Right lobe of liver (tissue), 6 donors: Measurements from ENCODE around the gene NDUFAF3. TPM values are rescaled to one million over a fixed set of nuclear protein-coding genes. Genes with fewer than 3 reads are reported as not detected.
A peak's percentile ranks its signal among the peaks of the same experiment; 100 is the strongest.

ENCODE experiments used
- ATAC-seq, 4 donors: fragments of 200-7000 bp; cut with Tn5 transposase; one replicate each; pipeline ENCODE4 v1.9.1; 2020; ENCODE audit warnings: mild to moderate bottlenecking in 4 of 4, moderate library complexity in 4 of 4
- DNase-seq, 3 donors: peaks; one replicate each; pipeline ENCODE4 v3.0.0-alpha.2; 2020
- H3K27ac ChIP-seq, 3 donors: fragments of 200-600 bp; one replicate each; pipeline ENCODE4 v1.8.0; 2022
- H3K27me3 ChIP-seq, 2 donors: fragments of 200-600 bp; one replicate each; pipeline ENCODE4 v1.8.0; 2022
- H3K36me3 ChIP-seq, 4 donors: fragments of 200-600 bp; sonication (generic) in 1 of 4; one replicate each; pipeline versions ENCODE4 v1.5.1 to v1.8.0; 2017 to 2022; ENCODE audit warnings: control low read depth in 1 of 4
- H3K4me1 ChIP-seq, 4 donors: fragments of 200-600 bp; sonication (generic) in 1 of 4; one replicate each; pipeline versions ENCODE4 v1.5.1 to v1.8.0; 2017 to 2022; ENCODE audit warnings: control low read depth in 1 of 4
- H3K4me3 ChIP-seq, 3 donors: fragments of 200-600 bp; one replicate each; pipeline ENCODE4 v1.8.0; 2022
- H3K9me3 ChIP-seq, 4 donors: fragments of 200-600 bp; sonication (generic) in 1 of 4; one replicate each; pipeline versions ENCODE4 v1.5.1 to v1.8.0; 2017 to 2022; ENCODE audit warnings: control low read depth in 1 of 4
- CTCF ChIP-seq, 4 donors: fragments of 200-600 bp in 3 of 4; fragments of 450-650 bp in 1 of 4; IDR thresholded peaks; one replicate each; pipeline versions ENCODE4 v1.5.1 to v1.8.0; 2016 to 2022; ENCODE audit warnings: antibody characterized with exemption in 4 of 4, mild to moderate bottlenecking in 2 of 4
- POLR2A ChIP-seq: fragments of 450-650 bp; IDR thresholded peaks from one replicate; pipeline ENCODE4 v1.6.1; 2017; ENCODE audit warnings: antibody characterized with exemption, mild to moderate bottlenecking
- WGBS: methylation state at CpG from one replicate; pipeline ENCODE4 v1.1.6; 2018; ENCODE audit warnings: low coverage, low lambda C conversion rate; ENCODE audit not compliant: insufficient coverage; ENCODE audit errors: missing lambda C conversion rate; 5-methylcytosine and 5-hydroxymethylcytosine counted together
- intact Hi-C, 2 donors: fragments of 100-400 bp; cut with DNase I; formaldehyde crosslinking; loops; one replicate each; pipeline versions ENCODE4 v1.11.2 to v1.14.1; 2022
- long read RNA-seq: library from polyadenylated mRNA; unstranded; transcript quantifications from one replicate; pipeline ENCODE4 v2.0.0, GENCODE V29; 2019
- total RNA-seq, 6 experiments: library from RNA; depleted of rRNA in 2 of 6; stranded (reverse); fragments of >200 nt in 2 of 6; fragmentation: NEBNext Ultra II Directional in 3 of 6; extraction: Animal tissue kit (Norgen Biotek cat#: 25700) in 3 of 6; gene quantifications; one replicate each; pipeline versions ENCODE4 v1.1.0 to v1.2.4, GENCODE V29; 2016 to 2023
- donor health status: DM: no; HTN: yes; CAD: no.
- donor health status: DM: no; HTN: no; CAD: no.
- donor health status: DM: no; HTN: no; CAD: no.
- donor health status: DM: no; HTN: yes; CAD: no.
- donor health status: DM: no; HTN: yes; CAD: no.

The NDUFAF3 gene
- 100 to 1,000 TPM in 1 of 6 experiments, 10 to 100 TPM in 5; 39.2 to 100 (median 44.8) TPM for total RNA-seq
- long read RNA-seq, transcript NDUFAF3-202 (5 exons, 2,012 nt): major isoform, 23 of 29 reads
- long read RNA-seq, partial matches to known transcripts: 1 of 29 reads
- long read RNA-seq, other reads (novel, unspliced or antisense): 5 of 29 reads

- TF ChIP-seq CTCF (IDR thresholded peaks at IDR 0.05) (peak; percentile 98 to 100 (median 99)), POLR2A (peak; percentile 71)
- peaks cover 0 to 31% (median 11%) of the 10 kb centered on the region in 4 donors for H3K4me1 ChIP-seq
- WGBS: under 1% methylated on average over 34 of the region's 83 CpGs
These were observed at the start of gene NDUFAF3 for GRCh38 chr3:49021813-49022687. Gene NDUFAF3, plus strand, starts transcription at chr3:49022121. Its CDS starts 24 bp downstream, at chr3:49022145.

GRCh38 chr3:48974076-48974864, 47.7 kb upstream of the NDUFAF3 start:
- peaks cover 9 to 97% (median 62%) of the 10 kb centered on the region in 4 donors for H3K36me3 ChIP-seq

More at GRCh38 chr3:49021813-49022687, at the start of gene NDUFAF3:
- H3K4me3 ChIP-seq: peak within 1 kb of the TSS; percentile 92 to 99 (median 97)
- peak within 1 kb of the TSS; percentile 88 to 100 (median 99) for H3K27ac ChIP-seq
- H3K27me3 ChIP-seq: no peaks in the 10 kb centered on the region
- H3K9me3 ChIP-seq: no peaks in the 10 kb centered on the region
- intact Hi-C loops: no loop called here
- ATAC-seq: peak; percentile 74 to 87 (median 82)
- DNase-seq: peak; percentile 92 to 95 (median 94)
- peaks cover 0 to 32% (median 14%) of the 10 kb centered on the region in 4 donors for H3K36me3 ChIP-seq

GRCh38 chr3:48979451-48979850, 42.5 kb upstream of the NDUFAF3 start:
- no peak for DNase-seq

More at GRCh38 chr3:48974076-48974864, 47.7 kb upstream of the NDUFAF3 start:
- TF ChIP-seq POLR2A: no peak
- no peak for TF ChIP-seq CTCF (IDR thresholded peaks at IDR 0.05)
- ATAC-seq: no peak
- Histone ChIP-seq H3K27me3 (no peaks in the 10 kb centered on the region), H3K4me1 (no peaks in the 10 kb centered on the region), H3K9me3 (no peaks in the 10 kb centered on the region), H3K27ac (no peak overlapping the region), H3K4me3 (no peak overlapping the region)
- no peak for DNase-seq
- WGBS: 92% methylated on average over 4 of the region's 10 CpGs
- intact Hi-C loops: no loop called here

More at GRCh38 chr3:48979451-48979850, 42.5 kb upstream of the NDUFAF3 start:
- 83% methylated on average over 1 of the region's 3 CpGs for WGBS
- Histone ChIP-seq H3K36me3 (peaks cover 12 to 93% (median 47%) of the 10 kb centered on the region in 4 donors), H3K4me1 (no peaks in the 10 kb centered on the region), H3K27ac (no peak overlapping the region), H3K27me3 (no peaks in the 10 kb centered on the region), H3K4me3 (no peak overlapping the region), H3K9me3 (no peaks in the 10 kb centered on the region)
- ATAC-seq: no peak
- intact Hi-C loops: no loop called here
- TF ChIP-seq CTCF (IDR thresholded peaks at IDR 0.05) (no peak), POLR2A (no peak)
